NB4 (cell line): ENCODE measurements around the gene CEMP1.

Experiments
- DNase-seq: peaks from one replicate; pipeline ENCODE4 v3.0.0; 2010; ENCODE audit warnings: low read depth
- H3K4me3 ChIP-seq: one replicate; pipeline ENCODE4 v1.5.1; 2011; ENCODE audit warnings: mild to moderate bottlenecking, low read depth, low read length, moderate library complexity
- MAX ChIP-seq: IDR thresholded peaks from 2 replicates; pipeline ENCODE4 v1.6.1; 2011; ENCODE audit warnings: low read depth, low read length
- MYC ChIP-seq: IDR thresholded peaks from 2 replicates; pipeline ENCODE4 v1.6.1; 2011; ENCODE audit warnings: low read depth, low read length
- POLR2A ChIP-seq: IDR thresholded peaks from 2 replicates; pipeline ENCODE4 v1.6.1; 2011; ENCODE audit warnings: mild to moderate bottlenecking; ENCODE audit not compliant: insufficient read length; ENCODE audit errors: extremely low read depth
- TF ChIP-seq, protein P1 (sequence below): IDR thresholded peaks from one replicate; pipeline ENCODE4 v1.5.1; 2012; ENCODE audit warnings: low read depth, low read length

Gene CEMP1

GRCh38 chr16:2515180-2515851 is 15.9 kb downstream of the CEMP1 start:
- H3K4me3 ChIP-seq = peak overlapping the region; percentile 78
- peak; percentile 63 for DNase-seq
- TF ChIP-seq, protein P1, sequence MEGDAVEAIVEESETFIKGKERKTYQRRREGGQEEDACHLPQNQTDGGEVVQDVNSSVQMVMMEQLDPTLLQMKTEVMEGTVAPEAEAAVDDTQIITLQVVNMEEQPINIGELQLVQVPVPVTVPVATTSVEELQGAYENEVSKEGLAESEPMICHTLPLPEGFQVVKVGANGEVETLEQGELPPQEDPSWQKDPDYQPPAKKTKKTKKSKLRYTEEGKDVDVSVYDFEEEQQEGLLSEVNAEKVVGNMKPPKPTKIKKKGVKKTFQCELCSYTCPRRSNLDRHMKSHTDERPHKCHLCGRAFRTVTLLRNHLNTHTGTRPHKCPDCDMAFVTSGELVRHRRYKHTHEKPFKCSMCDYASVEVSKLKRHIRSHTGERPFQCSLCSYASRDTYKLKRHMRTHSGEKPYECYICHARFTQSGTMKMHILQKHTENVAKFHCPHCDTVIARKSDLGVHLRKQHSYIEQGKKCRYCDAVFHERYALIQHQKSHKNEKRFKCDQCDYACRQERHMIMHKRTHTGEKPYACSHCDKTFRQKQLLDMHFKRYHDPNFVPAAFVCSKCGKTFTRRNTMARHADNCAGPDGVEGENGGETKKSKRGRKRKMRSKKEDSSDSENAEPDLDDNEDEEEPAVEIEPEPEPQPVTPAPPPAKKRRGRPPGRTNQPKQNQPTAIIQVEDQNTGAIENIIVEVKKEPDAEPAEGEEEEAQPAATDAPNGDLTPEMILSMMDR = no peak
- TF ChIP-seq MYC (no peak), POLR2A (no peak), MAX (no peak)

- no peak for TF ChIP-seq MYC
Measured at GRCh38 chr16:2514333-2515179, 16.7 kb downstream of the CEMP1 start.

GRCh38 chr16:2513405-2514332 is 17.5 kb downstream of the CEMP1 start, which contains the start of gene ATP6V0C:
Gene ATP6V0C (plus strand): TSS chr16:2513952. CDS start chr16:2514104, 152 bp downstream.
- H3K4me3 ChIP-seq = peak within 1 kb of the TSS; percentile 78
- TF ChIP-seq, protein P1 = no peak
- TF ChIP-seq MAX (peak; percentile 71), MYC (peak; percentile 30; the same call in 1 of the 2 replicates), POLR2A (peak; percentile 65)
- DNase-seq = peak; percentile 90

More at GRCh38 chr16:2514333-2515179, 16.7 kb downstream of the CEMP1 start:
- peak; percentile 45 for DNase-seq
- peak overlapping the region; percentile 78 for H3K4me3 ChIP-seq

GRCh38 chr16:2512735-2513404 is 18.3 kb downstream of the CEMP1 start:
- no peak overlapping the region for H3K4me3 ChIP-seq
- peak; percentile 41 for DNase-seq
- TF ChIP-seq, protein P1 = peak; percentile 12
- TF ChIP-seq MAX = no peak

DNA sequence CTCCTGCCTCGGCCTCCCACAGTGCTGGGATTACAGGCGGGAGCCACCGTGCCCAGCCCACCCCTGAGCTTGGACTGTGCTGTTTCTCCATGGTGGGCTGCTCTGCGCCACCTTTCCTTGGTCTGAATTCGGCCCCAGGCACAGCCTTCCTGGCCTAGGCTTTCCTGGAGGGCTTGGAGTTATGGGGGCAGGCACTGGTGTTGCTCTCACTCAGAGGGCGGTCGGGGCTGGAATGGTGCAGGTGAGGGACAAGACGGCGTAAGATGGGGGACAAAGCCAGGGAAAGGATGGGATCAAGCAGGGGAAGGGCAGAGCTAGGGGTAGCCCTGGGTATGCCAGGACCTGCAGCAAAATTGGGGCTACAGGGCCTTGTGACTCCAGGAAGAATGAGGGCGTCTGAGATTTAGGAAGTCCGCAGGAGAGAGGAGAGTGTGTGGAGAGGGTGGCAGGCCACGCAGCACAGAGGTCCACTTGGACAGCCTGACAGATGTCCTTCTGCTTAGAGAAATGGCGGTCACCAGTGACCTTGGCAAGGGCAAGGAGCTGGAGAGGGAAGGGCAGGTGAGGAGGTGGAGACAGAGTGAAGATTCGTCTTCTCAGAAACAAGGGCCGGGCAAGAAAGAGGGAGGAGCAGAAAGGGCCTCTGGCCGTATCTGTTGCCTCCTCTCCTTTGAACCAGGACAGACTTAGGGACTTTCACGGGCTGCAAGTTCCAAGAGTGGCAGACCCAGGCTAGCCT is 19.0 kb downstream of the CEMP1 start:
- H3K4me3 ChIP-seq = no peak overlapping the region
- TF ChIP-seq MAX = no peak
- TF ChIP-seq MYC = no peak
- TF ChIP-seq, protein P1 = no peak
- no peak for TF ChIP-seq POLR2A
- DNase-seq = no peak
